HG03354 (cell line): Measurements from ENCODE around the gene B3GLCT.

Experiments
- ATAC-seq: cut with Tn5 transposase; IDR thresholded peaks from one replicate; pipeline ENCODE4 v1.9.1; 2021; ENCODE audit warnings: mild to moderate bottlenecking; ENCODE audit not compliant: unreplicated experiment, poor library complexity, severe bottlenecking

The B3GLCT gene

DNA sequence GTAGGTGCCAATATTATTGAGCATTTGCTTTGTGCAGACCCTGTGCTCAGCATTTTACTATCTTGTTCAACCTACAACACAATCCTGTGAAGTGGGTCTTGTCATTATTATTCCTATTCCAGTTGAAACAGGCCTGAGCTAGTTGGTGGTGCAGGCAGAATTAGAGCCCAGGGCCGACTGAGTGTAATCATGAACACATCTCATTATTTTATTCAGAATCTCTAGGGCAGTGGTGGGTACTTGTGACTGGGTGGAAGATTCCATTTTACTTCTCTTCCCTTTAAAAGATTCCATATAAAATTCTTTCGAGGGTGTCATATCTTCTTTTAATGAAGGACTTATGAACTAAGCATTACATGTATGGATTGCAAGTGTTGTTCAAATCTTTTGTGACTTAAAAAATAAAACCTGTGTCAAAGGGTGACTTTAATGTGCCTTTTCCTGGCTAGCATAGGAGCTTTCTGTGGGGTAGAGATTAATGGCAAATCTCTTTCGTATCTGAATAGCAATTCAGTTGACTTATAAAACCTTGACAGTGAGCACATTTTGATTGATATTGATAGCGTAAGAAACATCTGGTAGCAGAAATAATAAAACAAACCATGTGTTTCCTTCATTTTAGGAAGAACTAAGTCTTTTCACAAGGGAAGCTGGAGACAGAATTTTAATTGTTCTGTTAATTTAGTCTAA is 20.3 kb downstream of the B3GLCT start:
- ATAC-seq = no peak

DNA sequence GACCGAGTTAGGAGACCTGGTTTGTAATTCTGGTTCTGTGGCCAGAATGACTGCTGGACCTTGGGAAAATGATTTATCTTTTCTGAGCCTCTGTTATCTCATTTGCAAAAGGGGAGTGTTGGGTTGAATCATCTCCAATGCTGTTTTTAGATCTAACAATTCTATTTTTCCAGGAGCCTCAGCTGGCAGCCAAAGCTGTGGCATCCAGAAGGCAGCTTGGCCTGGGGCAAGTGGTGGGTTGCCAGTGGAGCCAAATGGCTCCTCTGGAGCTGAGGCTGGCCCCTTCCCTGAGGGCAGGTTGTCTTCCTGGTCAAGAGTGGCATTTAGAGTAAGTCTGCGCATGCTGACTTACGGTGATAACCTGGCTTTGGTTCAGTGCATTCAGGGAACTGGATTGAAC is 21.3 kb downstream of the B3GLCT start:
- ATAC-seq = no peak

DNA sequence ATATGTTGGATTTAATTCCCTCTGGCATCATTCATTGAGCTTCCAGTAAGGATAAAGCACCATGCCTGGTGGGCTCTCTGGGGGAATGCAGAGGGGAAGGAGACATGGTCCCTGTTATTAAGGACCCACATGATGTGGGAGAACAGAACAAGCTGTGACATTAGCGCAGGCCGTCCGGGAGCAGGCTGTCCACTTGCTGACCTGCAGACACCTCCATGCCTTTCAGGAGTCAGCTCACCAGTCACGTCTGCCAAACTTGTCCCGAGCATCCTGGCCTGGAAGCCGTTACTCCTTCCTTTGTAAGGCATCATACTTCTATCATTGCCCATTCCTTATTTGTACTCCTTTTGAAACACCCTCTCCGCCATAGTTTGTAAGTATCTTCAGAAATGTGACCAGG is 23.4 kb downstream of the B3GLCT start:
- no peak for ATAC-seq

DNA sequence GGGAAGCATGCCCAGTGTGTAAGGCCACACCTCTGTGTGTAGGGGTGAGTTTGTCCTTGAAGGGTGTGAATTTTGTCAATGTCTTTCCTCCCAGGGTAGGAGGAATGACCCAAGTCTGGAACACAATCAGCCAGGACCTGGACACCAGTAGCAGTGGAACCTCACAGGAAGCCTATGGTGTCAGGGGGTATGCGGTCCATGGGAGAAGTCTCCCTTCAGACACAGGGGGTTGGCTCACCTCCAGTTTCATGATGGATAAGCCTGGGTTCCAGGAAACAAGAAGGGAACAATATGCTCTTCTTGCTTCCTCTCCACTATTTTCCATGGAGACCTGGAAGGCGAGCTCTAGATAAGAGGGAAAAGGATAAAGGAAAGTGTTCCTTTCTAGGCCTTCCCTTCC is 23.9 kb downstream of the B3GLCT start:
- no peak for ATAC-seq

DNA sequence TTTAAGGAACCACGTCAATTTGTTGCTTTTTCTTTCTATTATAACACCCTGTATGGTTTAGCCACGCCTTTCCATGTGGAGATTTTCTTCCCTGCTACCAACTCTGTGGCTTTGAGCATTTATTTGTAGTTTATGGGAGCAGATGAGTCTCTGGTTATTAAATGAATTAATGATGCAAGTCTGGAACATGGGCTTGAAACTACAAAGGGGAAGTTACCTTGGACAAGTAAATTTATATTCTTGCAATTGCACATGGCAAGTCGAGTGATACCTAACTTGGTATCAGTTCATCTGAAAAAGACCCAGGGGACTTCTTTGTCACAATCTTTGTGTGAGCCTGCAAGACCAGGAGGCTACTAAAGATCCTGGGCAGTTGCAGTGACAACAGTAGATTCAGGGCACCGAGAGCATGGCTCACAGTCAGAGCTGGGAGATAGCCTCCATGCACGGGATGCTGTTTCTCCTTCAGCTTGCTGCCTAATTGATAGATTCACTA is 24.4 kb downstream of the B3GLCT start:
- no peak for ATAC-seq

DNA sequence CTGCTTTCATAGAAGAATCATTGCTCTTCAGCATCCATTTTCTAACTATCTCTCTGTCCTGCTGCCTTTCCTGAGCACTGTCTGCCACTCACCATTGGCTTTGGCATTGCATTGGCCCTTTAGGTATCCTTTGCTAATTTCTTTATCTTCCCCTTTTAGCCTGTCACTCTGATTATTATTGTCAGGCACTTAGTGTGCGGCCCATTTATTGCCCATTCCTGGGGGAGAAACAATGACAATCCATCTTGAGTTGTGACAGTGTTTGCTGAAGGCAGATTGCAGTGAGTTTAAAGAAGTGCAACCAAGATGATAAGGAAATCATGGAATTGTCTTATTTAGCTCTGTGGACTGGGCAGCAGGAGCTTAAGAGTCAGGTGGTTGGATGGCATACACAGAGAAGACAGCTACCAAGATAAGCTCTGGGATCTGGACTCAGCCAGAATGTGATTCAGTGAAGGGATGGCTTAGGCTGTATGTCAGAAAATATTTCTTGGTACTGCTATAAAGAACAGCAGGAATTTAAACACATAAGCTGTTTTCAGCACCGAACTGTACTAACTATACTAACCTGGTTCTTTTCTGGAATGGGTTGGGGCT is 25.3 kb downstream of the B3GLCT start:
- ATAC-seq = no peak

DNA sequence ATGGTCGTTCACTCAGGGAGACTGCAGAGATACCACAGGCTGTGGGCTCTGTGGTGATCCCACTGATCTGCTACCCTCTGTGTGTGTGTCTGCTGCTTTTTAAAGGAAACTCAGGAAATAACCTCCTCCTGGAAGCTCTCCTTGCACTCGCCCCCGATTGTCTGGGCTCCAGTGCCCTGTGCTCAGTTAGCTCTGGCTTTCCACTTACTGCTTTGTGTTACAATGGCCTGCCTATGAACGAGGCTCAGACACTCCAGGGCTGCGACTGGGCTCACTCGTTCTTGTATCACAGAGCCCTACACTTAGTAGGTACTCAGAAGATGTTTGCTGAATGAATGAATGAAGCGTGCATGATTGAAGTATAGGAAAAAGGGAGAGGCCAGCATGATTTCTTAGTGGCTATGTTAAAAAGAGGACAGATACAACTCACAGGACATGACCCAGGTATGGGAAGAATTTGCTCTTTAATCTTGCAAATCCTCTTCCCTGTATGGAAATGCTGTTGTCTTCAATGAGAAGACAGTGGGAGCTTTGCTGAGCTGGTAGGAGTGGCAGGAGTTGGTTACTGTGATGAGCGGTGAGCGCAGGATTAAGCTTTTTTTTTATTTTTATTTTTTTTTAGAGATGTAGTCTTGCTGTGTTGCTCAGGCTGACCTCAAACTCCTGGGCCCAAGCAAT is 26.4 kb downstream of the B3GLCT start:
- no peak for ATAC-seq

DNA sequence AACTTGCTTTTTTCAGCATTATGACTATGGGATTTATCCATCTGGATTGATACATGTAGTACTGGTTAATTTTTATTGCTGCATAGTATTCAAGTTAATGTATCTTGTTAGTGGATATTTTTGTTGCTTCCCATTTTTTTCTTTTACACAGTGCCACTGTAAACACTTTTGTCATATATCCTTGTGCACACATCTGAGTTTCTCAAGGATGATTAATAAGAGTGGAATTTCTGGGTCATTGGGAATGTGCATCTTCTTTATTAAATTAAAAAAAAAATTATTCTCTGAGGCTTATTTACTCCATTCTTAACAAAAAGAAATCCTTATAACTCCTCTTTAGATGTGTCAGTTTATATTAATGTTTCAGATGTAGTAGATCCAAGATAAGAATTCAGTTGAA is 27.3 kb downstream of the B3GLCT start:
- ATAC-seq = no peak

DNA sequence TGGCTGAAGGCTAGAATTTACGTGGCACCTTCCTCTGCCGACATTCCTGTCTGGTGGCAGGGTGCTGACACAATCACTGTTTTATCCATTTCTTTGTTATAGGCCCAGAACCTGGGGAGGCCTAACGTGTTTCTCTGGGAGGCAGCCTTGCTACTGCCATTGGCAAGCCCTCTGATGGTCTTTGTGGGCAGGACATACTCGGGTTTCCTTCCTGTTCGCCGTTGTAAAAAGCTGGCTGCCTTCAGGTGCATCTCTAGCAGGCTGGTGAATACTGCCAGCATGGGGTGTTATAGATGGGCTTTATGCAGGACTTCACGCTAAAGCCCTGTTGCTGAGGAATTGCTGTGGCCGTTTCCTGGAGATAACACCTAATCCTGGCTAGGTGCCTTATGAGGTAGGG is 28.1 kb downstream of the B3GLCT start:
- no peak for ATAC-seq

DNA sequence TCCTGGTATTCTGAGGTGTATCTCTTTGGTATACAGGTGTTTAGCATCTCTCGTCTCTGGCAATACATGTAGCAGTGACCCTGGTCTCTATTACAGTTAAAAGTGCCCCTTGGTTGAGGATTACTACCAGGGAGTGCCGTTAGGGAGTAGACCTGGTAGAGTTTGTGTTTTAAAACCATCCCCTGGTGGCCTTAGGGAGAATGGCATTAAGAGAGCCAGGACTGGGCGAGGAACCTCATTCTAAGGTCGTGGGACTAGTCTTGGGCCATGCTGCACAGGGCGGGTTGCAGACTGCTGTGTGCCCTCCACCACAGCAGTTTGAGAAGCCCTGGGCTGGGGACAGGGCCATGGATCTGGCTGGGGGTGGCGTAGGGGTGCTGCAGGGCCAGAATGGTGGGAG is 35.0 kb downstream of the B3GLCT start:
- ATAC-seq = no peak

DNA sequence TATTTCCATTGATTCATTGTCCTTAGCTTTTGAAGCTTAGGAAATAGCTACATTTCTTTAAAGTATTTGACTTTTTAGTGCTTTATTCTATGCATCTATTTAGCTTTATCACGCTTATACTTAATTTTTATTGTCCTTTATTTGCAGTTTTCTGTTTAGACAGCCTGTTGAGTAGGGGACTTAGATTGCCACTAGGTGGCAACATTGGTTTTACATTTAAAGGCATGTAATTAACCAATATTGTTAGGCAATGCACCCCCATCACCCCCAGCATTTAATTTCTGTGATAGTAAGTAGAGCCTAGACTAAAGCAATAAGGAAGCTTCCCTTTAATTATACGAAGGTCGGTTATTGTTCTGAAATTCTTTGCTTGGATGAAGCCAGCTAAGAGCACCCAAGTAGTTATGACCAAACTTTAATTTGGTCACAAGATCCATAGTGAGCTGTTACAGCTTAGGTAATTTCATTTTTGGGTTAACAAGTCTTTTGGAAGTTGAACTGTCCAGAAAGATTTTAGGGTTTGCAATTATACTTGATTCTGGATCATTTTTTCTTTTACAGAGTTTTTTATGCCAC is 36.5 kb downstream of the B3GLCT start:
- no peak for ATAC-seq

DNA sequence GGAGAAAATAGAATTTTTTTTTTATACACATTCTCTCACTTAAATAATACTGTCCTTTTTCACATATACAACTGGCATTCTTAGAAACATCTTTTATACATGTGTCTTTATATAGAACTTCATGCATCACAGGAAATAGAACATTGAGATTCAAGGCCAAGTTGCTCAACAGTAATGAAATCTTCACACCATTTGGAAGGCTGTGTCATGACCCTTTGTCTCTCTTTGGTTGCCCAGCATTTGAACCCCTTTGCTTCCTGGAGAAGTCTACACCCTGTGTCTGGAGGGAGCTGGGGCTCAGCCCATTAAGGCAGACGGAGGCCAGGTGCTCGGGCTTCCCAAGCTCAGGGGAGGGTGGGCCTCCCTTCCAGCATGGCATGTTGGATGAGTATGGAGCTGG is 41.1 kb downstream of the B3GLCT start:
- ATAC-seq = no peak

DNA sequence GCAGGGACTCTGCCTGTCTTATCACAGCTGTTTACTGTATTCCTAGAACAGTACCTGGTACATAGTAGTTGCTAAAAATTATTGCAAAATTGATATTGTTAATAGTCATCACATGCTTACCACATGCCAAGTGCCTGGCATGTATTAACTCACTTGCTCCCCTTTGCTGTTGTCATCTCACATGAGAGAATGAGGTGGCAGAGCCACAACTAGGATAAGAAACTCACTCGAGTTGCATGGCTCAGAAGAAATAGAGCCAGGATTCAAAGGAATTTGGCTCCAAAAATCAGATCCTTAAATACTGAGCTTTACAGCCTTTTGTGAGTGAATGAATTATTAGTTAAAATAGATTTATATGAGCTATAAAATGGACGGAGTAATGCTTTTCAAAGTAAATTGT is 42.6 kb downstream of the B3GLCT start:
- no peak for ATAC-seq

DNA sequence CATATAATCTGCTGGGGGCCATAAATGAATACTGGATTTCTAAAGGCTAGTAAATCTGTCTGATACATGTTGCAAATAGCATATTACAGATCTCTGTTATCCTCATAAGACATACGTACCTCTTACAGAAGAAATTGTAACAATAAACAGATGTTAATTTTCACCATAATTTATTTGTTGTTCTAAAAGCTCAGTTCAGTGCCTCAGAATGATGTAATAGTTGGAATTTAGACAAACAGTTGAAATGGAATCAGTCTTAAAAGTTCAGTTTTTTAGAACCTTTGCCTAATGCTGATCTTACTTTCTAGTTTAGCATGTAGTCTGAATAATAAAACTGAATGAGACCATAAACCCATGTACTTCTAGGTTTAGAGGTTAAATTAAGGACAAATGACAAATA is 43.1 kb downstream of the B3GLCT start:
- ATAC-seq = no peak

DNA sequence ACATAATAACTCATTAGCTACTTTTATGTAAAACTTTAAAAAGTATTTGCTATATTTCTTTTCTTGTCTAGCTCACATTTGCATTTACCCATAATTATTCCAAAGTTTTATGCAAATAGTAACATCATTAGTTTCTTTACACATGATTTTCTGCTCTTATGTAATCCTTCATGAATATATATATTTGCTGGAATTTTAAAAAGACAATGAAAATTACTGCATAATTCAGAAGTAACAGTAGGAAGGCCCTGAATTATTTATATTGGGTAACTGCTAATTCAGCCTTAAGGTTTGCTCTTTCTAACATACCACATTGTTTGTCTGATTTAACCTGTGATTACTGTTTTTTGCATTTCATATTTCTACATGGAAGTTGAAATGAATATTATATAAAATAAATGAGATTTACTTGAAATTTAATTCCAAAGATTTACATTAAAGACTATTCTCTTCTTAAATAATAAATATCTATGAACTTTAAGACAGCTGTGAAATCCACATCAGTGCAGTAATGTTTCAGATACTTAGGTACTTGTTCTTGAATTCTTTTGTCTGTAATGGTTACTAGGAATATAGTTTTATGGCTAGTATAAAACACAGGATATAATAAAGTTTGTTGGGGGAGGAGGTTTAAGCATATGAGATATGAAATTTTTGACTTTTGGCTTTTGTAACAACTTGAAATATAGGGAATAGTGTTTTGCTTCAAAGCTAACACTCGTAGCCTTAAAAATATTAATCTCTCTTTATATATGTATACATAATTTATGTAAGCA is 46.0 kb downstream of the B3GLCT start:
- ATAC-seq = no peak

DNA sequence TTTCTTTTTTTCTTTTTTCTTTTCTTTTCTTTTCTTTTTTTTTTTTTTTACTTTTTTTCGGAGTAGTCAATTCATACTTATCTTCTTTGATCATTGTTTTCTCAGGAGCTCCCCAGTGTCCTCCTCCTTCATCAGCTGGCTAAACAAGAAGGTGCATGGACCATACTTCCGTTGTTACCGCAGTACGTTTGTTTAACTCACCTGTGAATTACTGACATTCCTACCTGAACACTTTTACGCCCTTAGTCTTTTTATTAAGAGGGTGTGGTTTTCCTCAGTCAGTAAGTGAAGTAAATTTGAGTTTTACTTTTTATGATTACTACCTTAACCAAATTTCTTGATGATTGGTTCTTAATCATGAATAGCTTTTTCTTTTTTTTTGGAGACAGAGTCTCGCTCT is 47.1 kb downstream of the B3GLCT start:
- ATAC-seq = no peak

DNA sequence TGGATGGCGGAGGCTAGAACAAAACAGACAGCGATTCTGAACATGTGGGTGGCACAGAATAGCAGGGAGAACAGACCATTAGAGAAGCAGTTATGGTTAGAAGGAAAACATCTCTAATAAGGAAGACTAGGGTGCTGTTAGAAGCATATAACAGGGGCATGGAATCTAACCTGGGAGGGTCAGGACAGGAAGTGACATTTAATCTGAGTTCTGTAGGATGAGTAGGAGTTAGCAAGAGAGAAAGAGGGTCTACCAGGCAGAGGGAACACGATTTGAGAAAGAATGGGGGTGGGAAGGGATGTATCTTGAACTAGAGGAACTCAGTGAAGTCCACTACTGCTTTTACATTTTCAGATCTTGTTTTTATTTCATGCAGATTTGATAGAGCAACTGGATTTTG is 48.6 kb downstream of the B3GLCT start:
- no peak for ATAC-seq

DNA sequence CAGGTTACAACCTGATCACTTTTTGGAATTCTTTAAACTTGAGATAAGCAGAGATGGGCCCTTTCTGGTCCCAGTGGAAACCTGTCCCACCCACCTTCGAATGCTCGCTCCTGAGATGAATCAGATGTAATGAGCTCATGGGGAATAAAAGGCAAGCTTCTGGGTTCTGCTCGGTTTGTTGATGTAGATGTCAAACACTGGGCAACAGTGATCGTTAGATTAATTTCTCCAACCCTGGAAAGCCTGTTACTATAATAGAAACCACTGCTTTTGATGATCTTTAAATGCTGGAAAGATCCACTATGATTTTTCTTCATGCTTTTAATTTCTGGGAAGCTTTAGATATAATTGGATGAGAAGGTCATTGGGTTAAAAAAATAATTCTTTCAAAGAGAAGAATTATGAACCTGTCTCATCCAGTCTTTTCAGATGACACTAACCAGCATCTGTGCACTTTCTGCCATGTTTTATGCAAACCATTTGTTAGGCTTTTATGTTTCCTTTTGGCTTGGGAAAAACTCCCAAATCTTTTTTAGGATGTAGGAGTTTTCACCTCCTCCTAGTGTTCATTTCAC is 49.3 kb downstream of the B3GLCT start:
- no peak for ATAC-seq

DNA sequence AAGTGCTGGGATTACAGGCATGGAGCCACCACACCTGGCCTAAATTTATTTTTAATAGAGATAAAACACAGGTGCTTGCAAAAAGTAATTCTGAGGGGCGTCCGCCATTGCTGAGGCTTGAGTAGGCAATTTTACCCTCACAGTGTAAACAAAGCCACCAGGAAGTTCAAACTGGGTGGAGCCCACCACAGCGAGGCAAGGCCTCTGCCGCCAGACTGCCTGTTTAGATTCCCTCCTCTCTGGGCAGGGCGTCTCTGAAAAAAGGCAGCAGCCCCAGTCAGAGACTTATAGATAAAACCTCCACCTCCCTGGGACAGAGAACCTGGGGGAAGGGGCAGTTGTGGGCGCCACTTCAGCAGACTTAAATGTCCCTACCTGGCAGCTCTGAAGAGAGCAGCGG is 50.7 kb downstream of the B3GLCT start:
- ATAC-seq = no peak

DNA sequence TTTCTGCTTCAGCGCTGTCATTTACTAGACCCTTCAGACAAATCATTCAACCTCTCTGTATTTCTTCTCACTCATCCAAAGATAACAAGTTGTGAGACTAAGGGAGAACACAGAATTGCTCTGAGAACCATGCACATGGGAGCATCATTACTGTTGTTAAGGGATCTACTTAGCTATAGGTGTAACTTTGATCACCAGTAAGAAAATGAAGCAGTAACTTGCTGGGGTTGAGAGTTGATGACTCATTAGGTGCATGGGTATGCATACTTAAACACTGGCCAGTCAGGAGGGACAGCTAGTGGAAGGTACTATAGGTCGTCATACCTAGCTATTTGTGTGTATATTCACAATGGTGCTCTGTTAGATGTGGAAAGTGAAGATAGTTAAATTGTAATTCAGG is 61.5 kb downstream of the B3GLCT start:
- ATAC-seq = no peak
